CD4-positive, alpha-beta T cell treated with Interleukin-10 for 1 hour (primary cell): ENCODE measurements around the gene MED15.

Experiments
- DNase-seq: peaks from one replicate; pipeline ENCODE4 v3.0.0-alpha.2; 2020

MED15 gene

DNA sequence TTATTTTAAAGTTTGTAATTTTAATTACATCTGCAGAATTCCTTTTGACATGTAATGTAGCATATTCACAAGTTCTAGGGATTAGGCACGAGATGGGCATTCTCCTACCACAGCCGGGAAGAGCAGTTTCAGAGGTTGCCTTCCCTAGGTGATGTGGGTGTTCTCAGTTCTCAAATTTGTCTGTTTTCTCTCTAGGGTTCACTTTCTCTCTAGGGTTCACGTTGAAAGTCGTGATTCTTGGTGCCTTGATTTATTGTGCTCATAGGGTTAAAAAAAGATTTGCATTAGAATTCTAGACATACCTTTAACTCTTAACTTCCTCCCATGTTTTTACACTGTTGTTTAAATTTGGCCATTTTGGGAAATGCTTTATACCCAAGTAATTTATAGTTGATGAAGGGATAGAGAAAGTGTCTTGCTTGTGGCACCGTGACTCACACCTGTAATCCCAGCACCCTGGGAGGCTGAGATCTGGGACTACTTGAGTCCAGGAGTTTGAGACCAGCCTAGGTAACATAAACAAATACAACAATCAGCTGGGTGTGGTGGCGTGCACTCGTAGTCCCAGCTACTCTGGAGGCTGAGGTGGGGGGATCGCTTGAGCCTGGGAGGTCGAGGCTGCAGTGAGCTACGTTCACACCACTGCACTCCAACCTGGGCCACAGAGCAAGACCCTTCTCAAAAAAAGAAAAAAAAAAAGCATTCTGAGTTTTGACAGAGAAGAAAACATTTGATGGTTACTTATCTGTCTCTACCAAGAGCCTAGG, 3.6 kb downstream of the MED15 start:
- DNase-seq, result no peak

DNA sequence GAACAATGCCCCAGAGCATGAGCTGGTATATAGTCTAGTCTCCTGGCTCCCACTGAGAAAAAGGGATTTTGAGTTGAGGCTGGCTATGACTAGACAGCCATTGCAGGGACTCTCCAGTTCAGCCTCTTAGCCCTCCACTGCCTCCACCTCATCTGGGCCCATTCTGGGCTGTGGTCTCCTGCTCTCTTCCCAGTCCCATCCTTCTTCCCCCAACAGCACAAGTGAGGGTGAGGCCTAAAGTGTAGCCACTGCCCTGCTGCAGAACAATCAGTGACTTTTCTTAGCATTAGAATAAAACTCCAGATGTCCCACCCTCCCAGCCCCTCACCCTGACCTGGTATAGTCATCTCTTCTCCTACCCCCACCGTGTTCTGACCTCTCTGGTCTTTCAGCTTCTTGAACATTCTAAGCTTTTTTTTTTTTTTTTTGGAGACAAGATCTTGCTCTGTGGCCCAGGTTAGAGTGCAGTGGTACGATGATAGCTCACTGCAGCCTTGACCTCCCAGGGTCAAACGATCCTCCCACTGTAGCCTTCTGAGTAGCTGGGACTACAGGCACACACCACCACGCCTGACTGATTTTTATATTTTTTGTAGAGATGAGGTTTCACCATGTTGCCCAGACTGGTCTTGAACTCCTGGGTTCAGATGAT, 4.3 kb downstream of the MED15 start:
- DNase-seq, result no peak

DNA sequence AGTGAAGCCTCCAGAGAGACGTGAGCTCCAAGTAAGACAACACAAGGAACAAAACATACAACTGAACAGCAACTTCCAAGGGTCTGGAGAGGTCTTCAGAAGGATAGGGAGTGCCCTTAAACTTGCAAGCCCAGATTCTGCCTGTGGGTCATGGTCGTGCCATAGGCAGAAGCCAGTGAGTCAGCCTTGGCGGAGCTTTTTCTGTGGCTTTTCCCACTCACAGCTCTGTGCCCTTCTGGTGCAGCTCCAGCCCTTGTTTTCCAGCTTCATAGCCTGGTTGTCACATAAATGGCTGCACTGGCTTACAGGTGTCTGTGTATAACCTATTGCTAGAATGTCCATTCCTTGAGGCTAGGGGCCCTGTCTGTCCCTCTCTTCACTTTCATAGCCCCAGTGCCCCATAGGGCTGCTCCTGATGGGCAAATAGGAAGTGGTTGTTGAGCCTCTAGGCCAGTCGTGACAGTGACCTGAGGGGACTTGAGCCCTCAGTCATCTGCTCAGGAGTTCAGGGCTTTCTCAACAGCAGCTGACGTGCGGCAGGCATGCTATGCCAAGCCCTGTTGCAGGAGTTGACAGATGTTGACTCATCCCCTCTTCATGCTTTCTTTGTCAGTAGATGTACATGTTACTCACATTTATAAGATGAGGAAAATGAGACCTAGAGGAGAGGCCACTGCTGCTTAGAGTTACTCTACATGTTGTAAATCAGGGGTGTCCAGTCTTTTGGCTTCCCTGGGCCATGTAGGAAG, 7.4 kb downstream of the MED15 start:
- no peak for DNase-seq

DNA sequence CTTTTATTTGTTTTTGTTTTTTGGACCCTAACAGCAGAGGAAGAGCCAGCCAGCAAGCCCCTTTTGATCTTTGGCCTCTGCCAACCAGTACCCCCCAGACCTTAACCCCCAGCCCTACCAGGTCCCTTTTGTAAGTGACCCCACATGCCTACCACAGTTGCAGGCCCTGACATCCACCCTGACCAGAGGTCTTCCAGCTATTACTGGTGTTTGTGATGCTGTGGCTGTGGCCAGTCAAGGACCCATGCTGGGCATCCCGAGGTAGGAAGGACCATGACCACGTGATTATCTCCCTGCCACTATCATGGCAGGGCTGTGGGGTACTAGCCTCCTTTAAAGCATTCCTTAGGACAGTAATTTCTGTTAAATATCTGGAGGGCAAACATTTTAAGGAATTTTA, 9.0 kb downstream of the MED15 start:
- DNase-seq, result no peak

DNA sequence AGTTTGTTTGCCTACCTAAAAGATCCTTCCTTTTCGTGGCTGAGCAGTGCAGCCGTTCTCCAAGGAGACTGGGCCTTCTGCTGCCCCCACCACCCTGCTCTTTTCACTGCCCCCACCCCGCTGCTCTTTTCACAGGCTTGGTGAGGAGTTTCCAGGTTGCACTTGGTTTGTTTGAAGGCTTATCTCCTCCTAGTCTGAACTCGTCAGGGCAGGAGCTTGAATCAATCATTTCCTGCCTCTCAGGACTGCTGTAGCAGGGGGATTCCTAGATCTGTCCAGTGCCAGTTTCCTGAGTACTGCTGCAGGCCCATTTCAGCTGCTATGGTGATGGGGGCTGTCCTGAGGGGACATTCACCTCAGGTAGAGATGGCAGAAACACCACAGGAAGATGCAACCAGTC, 10.0 kb downstream of the MED15 start:
- no peak for DNase-seq

DNA sequence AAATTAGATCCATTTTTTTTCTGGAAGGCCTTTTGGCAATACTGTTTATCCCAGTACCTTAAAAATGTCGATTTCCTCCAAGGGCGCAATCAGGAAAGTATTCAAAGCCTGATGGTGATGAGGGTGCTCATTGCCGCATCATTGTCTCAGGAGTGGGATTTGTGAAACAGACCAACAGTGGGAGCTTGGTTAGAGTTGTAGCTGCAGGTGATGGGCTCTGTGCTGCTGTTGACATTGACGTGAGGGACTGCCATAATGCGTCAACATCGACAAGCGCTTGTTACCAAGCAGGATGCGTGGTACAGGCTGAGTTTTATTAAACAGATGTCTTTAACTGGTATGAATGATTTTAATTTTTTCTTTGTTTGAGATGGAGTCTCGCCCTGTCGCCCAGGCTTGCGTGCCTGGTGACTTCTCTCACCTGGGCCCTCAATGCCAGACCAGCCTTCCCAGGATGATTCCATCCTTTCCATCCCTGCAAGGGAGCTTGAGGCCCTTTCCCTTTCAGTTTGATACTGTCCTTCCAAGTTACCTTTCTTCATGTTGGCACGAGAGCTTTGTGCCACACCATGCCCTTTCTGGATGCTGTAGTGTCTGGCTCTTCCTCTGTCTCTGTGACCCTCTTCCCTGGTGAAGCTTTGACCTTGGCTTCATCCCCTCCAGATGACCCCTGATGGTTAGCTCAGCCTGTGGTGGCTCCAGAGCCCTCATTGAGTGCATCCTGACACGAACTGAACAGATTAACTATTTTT, 10.6 kb downstream of the MED15 start:
- no peak for DNase-seq

DNA sequence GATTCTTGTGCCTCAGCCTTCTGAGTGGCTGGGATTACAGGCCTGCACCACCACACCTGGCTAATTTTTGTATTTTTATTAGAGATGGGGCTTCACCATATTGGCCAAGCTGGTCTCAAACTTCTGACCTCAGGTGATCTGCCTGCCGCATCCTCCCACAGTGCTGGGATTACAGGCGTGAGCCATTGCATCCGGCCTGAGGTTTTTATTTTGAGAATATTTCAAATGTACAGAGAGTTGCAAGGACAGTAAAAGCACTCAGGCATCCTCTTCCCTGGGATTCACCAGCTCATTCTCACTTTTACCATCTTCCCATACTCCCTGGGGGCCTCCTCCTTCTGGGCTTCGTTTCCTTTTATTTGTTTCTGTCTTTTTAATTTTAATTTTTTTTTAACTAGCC, 12.1 kb downstream of the MED15 start:
- no peak for DNase-seq

DNA sequence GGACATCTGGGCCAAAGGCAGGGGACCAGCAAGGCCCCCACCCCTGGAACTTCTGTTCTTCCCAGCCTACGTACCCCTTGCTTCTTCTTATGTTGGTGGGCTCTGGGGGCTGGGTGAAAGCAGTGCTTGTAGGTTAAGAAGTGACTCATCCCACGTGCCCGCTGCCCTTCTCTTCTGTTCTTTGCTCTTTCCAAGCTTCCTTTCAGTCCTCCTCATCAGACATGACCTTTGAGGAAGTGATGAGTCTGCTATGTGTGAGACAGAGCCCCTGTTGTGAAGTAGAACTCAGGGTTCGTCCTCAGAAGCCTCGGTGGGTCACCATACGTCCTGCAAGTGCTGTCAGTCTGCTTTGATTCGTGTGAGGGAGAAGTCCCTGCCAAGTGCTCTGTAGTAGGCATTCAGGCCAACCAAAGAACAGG, 12.7 kb downstream of the MED15 start:
- DNase-seq, result no peak

DNA sequence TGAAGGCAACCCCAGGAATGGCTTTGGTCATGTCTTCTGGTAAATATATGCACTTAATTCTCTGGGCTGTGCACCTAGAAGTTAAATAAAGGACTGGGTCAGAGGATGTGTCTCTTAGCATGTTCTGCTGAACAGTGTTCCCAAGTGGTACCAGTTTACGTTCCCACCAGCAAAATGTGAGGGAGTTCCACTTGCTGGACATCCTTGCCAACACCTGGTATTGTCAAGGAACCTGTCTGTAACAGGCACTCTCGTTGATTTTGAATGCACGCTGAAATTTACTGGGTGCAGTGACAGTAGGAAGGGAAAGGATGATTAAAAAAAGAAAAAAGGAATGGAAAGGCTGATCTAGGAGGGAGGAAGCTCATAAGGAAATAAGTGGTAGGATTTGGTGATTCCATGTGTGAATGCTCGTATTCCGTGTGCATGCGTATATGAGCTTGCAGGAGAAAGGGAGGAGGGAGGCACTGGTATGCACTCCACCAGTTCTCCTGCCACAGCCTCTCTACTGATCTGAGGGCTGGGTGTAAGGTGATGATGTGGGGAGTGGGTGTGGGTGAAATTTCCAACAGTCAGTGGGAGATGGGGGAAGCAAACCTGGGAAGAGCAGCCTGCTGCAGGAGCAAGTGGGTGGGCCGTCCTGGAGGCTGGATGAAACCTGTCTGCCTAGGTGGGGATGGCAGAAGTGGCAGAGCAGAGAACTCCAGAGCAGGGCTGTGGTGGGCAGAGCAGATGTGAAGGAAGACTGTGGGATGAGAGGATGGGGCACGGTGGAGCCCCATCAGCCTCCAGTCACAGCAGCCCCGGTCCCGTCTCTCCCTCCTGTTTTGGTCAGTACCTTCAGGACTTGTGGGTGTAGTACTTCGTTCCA, 15.0 kb downstream of the MED15 start:
- no peak for DNase-seq

DNA sequence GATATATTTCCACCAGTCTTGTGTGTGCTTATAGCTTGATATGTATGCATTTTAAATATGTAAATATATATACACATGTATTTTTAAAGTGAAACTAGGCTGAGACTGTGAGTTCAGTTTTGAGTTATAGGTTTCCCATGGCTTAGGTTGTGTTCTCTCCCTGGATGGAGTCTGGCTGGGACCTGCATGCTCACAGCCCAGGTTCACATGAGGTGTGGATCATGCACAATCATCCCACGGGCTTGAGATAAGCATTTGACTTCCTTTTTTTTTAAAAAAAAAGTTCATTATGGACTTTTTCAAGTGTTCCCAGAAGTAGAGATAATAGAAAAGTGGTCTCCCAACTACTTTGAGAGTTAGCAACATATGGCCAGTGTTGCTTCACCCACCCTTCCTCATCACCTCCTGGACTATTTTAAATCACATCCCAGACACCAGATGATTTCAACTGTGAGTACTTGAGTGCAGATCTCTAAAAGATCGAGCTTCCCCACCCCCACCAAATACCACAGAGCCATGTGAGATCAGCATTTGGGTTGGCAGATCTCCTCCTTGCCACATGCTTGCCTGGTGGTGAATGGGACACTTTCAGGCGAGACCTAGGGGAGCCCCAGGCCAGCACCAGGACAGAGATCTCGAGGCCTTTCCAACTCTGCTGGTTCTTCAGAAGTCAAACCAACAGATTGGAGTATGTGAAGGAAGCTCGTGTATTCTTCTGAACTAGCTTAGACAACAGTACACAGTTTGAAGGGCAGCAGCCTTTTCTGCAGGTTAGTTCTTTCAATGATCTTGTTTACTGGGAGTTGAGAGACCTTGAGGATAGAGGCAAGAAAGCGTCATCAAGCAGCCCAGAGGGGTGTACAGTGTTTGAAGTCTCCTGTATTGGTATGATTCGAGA, 15.9 kb downstream of the MED15 start:
- DNase-seq, result peak; percentile 30

DNA sequence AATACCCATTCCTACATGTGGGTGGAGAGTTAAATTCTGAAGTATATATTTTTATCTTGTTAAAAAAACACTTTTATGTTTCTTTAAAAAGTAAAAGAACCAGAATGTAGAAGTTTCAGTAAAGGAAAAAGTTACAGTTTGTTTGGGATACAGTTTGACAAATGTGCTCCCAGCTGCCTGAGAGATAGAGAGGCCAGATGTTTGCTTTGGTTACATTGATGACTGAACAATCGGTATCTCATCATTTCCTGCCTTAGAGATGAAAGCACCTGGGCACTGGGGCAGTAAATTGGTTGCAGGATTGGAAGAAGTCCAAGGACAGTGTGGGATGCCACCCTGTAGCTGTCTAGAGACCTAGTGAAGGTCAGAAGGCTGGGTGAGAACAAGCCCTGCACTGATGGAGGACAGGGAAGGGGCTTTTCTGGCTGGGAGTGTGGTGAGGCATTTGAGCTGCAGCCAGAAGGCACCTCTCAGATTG, 16.6 kb downstream of the MED15 start:
- DNase-seq, result peak; percentile 49

DNA sequence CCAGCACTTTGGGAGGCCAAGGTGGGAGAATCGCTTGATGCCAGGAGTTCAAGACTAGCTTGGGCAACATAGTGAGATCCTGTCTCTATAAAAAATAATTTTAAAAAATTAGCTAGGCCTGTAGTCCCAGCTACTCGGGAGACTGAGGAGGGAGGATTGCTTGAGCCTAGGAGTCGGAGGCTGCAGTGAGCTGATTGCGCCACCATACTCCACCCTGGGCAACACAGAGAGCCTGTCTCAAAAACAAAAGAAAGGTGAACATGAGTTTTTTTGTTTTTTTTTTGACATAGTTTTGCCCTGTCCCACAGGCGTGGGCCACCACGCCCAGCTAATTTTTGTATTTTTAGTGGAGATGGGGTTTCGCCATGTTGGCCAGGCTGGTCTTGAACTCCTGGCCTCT, 17.6 kb downstream of the MED15 start:
- DNase-seq, result no peak

DNA sequence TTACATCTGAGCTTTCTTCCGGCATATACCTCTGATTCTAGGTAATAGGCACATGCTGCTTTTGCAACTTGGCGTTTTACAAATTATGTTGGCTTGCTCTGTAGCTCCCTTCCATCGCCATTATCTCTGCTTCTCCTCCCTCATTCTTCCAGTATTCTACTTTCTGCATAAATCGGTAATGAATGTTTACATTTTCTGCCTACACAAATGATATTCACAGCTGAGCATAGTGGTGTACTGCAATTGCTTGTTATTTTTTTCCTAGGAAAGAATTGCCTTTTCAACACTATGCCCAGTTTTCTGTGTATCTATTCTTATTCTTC, 18.9 kb downstream of the MED15 start:
- DNase-seq, result no peak

DNA sequence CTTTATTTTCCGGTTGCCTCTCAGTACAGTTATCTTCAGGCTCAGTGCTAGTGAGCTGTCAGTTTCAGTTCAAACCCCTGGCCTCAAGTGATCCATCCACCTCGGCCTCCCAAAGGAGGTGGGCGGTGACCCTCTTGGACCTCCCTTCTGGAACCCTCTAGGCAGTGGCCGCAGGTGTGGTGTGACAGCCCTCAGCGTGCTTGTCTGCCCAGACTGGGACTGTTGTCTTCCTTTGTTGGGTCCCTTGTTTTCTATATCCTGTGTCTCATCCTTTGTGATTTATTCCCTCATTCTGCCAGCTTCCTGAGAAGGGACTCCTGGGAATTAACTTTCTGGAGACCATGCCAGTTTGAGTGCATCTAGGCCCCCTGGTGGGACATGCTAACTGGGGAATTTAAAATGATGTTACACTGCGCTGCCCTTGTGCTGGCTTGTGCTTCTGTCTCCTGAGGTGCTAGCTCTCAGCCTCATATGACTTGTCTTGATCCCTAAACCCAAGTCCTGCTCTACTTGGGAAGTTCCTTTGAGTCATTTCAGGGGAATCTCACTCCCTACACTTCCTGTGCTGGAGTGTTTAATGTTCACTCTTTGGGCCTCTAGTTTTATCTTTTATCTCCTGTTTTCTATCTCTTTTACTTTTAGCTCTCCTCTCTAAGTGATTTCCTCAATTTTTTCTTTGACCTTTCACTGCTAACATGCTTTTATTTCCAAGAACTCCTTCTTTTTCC, 19.4 kb downstream of the MED15 start:
- DNase-seq, result no peak

DNA sequence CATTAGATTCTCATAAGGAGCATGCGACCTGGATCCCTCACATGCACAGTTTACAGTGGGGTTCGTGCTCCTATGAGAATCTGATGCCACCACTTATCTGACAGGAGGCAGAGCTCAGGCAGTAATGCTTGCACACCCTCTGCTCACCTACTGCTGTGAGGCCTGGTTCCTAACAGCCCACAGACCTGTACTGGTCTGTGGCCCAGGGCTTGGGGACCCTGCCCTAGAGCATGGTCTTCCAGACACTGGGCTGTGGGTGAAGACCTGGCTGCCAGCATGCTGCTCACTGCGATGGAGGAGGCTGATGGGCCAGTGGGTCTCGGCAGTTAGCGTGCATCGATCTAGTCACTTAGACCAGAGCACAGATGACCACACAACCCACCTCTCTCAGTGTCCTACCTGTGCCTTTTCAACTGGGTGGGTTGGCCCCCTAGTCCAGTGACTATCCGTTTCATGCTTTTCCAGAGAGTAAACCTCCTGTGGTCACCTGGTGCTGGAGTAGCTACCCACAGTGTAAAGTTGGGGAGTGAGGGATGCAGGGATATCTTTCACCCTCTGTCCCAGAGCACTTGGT, 21.1 kb downstream of the MED15 start:
- DNase-seq, result no peak

DNA sequence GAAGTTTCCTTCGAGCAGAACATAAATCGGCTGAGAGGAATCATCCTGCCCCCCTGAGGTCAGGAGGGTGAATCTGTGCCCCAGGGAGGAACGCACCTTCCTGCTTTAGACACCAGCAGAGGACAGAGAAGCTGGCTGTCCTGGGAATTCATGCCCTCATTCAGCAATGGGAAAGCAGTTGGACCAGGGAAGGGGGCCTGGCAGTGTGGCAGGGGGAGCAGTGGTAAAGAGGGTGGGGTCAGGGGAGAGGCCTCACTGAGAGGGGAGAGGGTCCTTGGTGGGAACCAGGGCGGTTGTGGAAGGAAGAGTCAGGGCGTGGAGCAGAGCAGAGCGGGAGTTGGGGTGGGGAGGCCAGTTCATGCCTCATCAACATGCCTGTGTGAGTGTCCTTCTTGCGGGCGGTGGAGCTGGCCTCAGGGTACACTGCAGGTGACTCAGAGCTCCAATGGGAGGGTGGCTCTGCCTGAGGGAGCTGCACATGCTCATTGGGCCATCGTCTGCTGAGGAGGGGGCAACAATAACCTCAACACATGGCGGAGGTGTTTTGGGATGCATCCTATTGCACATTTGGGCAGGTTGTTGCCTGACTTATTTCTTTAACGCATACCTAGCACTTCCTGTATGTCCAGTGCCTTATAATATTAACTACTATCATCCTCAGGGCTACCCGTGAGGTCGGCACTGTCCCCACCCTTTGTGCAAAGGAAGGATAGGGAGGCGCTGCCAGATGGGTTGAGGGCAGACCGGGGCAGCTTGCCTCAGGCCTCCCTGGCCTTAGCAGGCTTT, 23.2 kb downstream of the MED15 start:
- DNase-seq, result no peak

DNA sequence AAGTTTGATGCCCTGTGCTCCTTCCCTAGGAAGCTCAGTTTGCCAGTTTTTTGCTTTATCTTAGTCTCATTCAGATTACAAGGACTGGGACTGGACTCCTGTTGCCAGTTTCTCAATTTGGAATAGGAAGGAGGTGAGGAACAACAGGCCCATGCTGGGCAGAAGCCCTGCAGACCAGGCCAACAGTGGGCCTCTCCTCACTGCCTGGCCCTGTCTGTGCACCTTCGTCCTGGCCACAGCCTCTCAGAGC, 23.7 kb downstream of the MED15 start:
- no peak for DNase-seq

DNA sequence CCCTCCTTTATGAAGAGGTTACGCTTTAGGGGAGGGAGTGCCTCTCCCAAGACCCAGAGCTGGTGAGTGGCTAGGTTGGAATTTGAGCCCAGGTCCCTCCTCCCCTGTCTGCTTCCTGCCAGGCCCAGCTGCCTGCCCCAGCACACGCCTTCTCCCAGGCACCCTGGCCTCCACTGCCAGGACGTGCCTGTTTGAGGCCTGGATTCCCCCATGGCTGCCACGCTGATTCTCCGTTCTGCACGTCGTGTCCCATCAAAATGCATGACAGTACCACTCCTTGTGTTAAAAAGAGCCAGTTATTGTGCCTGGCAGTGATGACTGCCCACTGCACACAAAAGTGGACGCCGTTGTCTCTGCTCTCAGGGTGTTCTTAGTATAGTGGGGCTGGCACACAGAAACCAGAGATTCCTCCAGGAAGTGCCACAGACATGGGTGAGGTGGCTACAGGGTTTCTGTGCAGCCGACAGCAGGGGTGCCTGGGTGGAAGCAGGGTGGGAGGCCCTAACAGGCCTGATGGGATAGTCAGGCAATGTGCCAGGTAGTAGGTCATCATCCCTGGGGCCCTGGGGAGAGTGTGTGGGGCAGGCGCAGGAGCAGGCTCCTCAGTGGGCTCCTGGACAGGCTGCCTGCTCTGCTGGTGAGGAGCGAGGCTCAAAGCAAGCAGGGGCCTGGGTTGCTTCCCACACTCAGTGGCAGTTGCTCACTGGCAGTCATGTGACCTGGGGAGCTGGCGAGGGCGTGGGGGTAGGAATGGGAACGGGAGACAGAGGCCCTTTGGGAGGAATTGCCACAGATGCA, 24.2 kb downstream of the MED15 start:
- no peak for DNase-seq
